Measurements from ENCODE around the gene FCRL2.

Gene FCRL2

GRCh38 chr1:157819896-157820295, 43.0 kb upstream of the FCRL2 start, which contains the start of gene FCRL1:
TSS of gene FCRL1 (minus strand) at chr1:157820120. CDS start at chr1:157820037, 83 bp downstream.
- no peak for TF ChIP-seq ZNF777 (tag by site-specific recombination; IDR thresholded peaks at IDR 0.05; ENCODE audit: borderline replicate concordance)
- no peak for TF ChIP-seq ZNF24 (tag by site-specific recombination; IDR thresholded peaks at IDR 0.05)
- no peak for TF ChIP-seq ZNF670 (tag by site-specific recombination; IDR thresholded peaks at IDR 0.05; ENCODE audit: low read depth)
- no peak for TF ChIP-seq PRDM6 (tag by site-specific recombination; IDR thresholded peaks at IDR 0.05)
- Histone ChIP-seq H3K27ac (ENCODE audit: extremely low read depth, low read depth, low read length) (no peak within 1 kb of the TSS), H3K9me3 (ENCODE audit: control insufficient read depth, insufficient read depth, low read depth, low read length) (no peaks in the 10 kb centered on the region), H3K36me3 (ENCODE audit: control insufficient read depth in 2 of 2, insufficient read depth in 1 of 2, low read length in 2 of 2) (no peaks in the 10 kb centered on the region), H3K4me1 (ENCODE audit: control insufficient read depth, insufficient read depth, low read length) (no peaks in the 10 kb centered on the region), H3K4me3 (ENCODE audit: low read depth, low read length) (no peak within 1 kb of the TSS)
- POLR2A ChIA-PET, result no interaction called here
- CTCF ChIA-PET, result no interaction called here

- H3K36me3 ChIP-seq (ENCODE audit: control insufficient read depth in 2 of 2, insufficient read depth in 1 of 2, low read length in 2 of 2), result no peaks in the 10 kb centered on the region
- CTCF ChIA-PET, result interaction anchor here (0.6 kb wide), 1 partner anchor 685 kb away, joined by 3 read pairs; no protein-coding TSS in a partner anchor
- H3K27ac ChIP-seq (ENCODE audit: extremely low read depth, low read depth, low read length), result no peak overlapping the region
- no peak for TF ChIP-seq AEBP2 (tag by site-specific recombination; IDR thresholded peaks at IDR 0.05; ENCODE audit: borderline replicate concordance)
- TF ChIP-seq ZNF658 (tag by site-specific recombination; IDR thresholded peaks at IDR 0.05), result no peak
- no peak for TF ChIP-seq ZNF580 (tag by site-specific recombination; IDR thresholded peaks at IDR 0.05)
- TF ChIP-seq KLF7 (tag by site-specific recombination; IDR thresholded peaks at IDR 0.05; ENCODE audit: borderline replicate concordance), result no peak
- no peak for TF ChIP-seq ZNF629 (tag by site-specific recombination; IDR thresholded peaks at IDR 0.05)
- no peak for TF ChIP-seq BCL11B (tag by site-specific recombination; IDR thresholded peaks at IDR 0.05; ENCODE audit: low read depth)
- POLR2A ChIA-PET, result no interaction called here
- H3K4me1 ChIP-seq (ENCODE audit: control insufficient read depth, insufficient read depth, low read length), result no peaks in the 10 kb centered on the region
- no peaks in the 10 kb centered on the region for H3K9me3 ChIP-seq (ENCODE audit: control insufficient read depth, insufficient read depth, low read depth, low read length)
- H3K4me3 ChIP-seq (ENCODE audit: low read depth, low read length), result no peak overlapping the region
Measured at GRCh38 chr1:157819215-157819614, 42.3 kb upstream of the FCRL2 start.

GRCh38 chr1:157813269-157813668, 36.3 kb upstream of the FCRL2 start:
- Histone ChIP-seq H3K4me3 (ENCODE audit: low read depth, low read length) (no peak overlapping the region), H3K27ac (ENCODE audit: extremely low read depth, low read depth, low read length) (no peak overlapping the region), H3K36me3 (ENCODE audit: control insufficient read depth in 2 of 2, insufficient read depth in 1 of 2, low read length in 2 of 2) (no peaks in the 10 kb centered on the region), H3K9me3 (ENCODE audit: control insufficient read depth, insufficient read depth, low read depth, low read length) (no peaks in the 10 kb centered on the region), H3K4me1 (ENCODE audit: control insufficient read depth, insufficient read depth, low read length) (no peaks in the 10 kb centered on the region)
- POLR2A ChIA-PET, result no interaction called here
- CTCF ChIA-PET, result interaction anchor here (0.9 to 1.1 kb wide), 2 partner anchors 13 to 16 kb away, joined by 3 to 4 read pairs; no protein-coding TSS in a partner anchor
- TF ChIP-seq ZIC2 (tag by site-specific recombination; IDR thresholded peaks at IDR 0.05) (no peak), ZNF544 (tag by site-specific recombination; IDR thresholded peaks at IDR 0.05) (no peak), SCRT2 (tag by site-specific recombination; IDR thresholded peaks at IDR 0.05) (no peak), ZNF747 (tag by site-specific recombination; IDR thresholded peaks at IDR 0.05) (no peak), REPIN1 (tag by site-specific recombination; IDR thresholded peaks at IDR 0.05; ENCODE audit: low read depth) (no peak), ZNF184 (tag by site-specific recombination; IDR thresholded peaks at IDR 0.05) (no peak), ZNF211 (tag by site-specific recombination; IDR thresholded peaks at IDR 0.05; ENCODE audit: low read depth) (no peak), ZBTB44 (tag by site-specific recombination; IDR thresholded peaks at IDR 0.05) (no peak), KLF1 (tag by site-specific recombination; IDR thresholded peaks at IDR 0.05) (no peak)

All from HEK293 (cell line).